Measurements from ENCODE around the gene SYNGR4.

SYNGR4 gene

DNA sequence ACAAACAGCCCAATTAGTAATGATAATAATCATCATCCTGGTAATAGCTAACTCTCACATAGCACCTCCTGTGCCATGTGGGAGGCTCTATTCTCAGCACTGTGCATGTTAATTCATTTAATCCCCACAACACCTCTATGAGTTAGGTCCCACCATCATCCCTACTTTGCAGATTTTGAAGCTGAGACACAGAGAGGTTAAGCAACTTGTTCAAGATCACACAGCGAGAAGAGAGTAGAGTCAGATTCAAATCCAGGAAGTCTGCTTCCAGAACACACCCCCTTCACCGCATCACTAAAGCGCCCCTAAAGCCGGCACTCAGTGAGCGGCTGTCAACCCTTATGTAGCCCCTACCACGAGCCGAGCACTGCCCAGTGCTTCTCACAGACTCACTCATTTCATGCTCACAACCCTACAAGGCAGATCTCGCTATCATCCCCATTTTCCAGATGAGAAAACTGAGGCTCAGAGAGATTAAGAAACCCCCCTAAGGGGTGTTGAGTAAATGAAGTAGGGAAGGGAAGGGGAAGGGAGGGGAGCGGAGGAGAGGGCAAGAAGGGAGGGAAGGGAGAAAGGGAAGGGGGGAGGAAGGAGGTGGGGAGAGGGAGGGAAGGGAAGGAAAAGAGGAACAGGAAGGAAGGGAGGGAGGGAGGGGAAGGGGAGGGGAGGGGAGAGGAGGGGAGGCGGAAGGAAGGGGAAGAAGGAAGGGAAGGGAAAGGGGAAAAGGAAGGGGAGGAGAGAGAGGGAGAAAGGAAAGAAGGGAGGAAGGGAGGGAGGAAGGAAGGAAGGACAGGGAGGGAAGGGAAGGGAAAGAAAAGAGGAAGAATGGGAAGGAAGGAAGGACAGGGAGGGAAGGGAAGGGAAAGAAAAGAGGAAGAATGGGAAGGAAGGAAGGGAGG is 22.4 kb upstream of the SYNGR4 start:
- DNase-seq (ENCODE audit: low spot score) = no peak

DNA sequence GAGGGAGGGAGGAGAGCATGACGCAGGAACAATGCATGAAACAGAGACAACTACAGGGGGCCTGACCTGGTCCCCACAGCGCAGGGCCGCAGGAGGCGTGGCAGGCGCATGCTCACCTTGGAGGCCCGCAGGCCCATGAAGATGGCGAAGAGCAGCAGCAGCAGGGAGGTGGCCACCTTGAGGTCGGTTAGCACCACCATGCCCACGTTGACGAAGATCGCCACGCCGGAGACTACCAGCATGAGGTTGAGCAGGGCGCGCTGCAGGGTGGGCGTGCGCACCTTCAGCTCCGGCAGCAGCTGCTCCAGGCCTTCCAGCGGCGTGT is 21.8 kb upstream of the SYNGR4 start:
- no peak for DNase-seq (ENCODE audit: low spot score)

DNA sequence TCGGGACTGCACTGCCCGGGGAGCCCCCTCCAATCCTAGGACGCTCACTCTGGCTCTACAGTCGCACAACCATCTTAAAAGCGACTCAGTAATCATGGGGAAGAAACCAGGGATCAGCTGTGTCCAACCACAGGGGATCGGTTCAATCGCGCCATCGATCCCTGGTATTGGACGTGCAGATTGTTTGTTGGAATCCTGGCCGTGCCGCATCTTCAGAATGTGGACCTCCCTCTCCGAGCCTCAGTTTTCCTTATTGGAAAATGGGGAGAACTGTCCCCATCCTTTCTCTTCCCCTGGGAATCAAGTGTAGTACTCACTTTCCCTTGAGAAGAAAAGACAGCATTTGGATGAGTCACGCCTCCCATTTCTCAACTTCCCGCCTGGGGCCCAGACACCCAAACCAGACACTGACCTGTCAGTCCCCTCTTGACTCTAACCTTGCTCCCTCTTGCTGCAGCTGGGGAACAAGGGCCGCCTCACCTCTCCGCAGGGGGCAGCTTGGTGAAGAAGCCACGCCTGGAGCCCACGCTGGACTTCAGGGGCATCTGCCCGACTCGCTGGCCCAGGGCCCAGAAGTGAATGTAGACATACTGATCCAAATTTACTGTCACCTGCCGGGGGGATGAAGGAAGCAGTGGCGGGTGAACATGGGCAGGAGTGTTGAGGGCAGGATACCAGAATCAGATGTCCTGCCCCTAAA is 21.2 kb upstream of the SYNGR4 start:
- DNase-seq (ENCODE audit: low spot score) = no peak

DNA sequence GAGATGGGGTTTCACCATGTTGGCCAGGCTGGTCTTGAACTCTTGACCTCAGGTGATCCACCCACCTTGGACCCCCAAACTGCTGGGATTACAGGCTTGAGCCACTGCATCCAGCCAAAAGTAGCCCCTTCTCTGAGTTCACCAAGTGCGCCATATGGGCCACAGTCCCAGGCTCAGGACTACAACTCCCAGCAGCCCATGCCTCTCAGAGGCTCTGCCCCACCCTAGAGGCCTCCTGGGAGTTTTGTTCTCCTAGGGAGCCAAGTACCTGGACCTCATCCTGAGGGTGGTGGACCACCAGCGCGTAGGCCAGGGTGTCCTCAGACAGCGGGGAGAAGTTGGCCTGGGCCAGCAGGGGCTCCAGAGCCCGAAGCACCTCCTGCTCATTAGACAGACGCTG is 19.3 kb upstream of the SYNGR4 start:
- peak; percentile 75 for DNase-seq (ENCODE audit: low spot score)

DNA sequence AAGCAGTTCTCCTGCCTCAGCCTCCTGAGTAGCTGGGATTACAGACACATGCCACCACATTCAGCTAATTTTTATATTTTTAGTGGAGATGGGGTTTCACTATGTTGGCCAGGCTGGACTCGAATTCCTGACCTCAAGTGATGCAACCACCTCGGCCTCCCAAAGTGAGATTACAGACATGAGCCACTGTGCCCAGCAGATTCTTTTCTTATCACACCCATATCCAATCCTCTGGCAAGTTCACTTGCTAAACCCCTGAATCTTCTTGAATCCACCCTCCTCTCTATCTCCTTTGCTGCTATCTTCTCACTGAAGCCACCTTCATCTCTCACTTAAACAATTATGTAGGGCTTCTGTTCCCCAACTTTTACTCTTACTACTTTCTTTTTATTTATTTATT is 18.0 kb upstream of the SYNGR4 start:
- no peak for DNase-seq (ENCODE audit: low spot score)

DNA sequence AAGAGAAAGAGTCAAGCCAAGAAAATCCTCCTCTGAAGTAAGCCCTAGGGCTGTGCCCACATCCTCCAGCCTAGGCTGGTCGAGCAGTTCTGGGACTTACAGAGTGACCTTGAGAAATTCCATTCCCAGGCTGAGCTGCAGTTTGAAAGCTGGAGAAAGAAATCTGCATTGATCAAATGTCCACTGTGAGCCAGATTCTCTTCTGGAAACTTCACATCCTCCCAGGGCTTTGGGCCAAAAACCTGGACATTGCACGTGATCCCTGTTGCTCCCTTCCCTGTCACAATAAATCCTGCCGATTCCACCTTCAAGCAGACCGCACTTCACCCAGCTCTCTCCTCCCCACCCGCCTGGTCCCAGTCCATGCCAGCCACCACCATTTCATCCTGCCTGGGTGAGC is 16.1 kb upstream of the SYNGR4 start:
- DNase-seq (ENCODE audit: low spot score) = no peak

DNA sequence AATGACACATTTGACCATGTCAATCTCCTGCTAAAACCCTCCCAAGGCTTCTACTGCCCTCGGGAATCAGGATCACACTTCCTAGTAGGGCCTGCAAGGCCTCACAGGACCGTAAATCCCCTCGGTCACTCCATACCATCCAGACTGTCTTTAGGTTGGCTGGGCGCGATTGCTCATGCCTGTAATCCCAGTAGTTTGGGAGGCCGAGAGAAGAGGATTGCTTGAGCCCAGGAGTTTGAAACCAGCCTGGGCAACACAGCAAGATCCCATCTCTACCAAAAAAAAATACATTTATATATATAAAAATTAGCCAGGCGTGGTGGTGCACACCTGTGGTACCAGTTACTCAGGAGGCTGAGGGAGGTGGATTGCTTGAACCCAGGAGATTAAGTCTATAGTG is 15.4 kb upstream of the SYNGR4 start:
- DNase-seq (ENCODE audit: low spot score) = no peak

DNA sequence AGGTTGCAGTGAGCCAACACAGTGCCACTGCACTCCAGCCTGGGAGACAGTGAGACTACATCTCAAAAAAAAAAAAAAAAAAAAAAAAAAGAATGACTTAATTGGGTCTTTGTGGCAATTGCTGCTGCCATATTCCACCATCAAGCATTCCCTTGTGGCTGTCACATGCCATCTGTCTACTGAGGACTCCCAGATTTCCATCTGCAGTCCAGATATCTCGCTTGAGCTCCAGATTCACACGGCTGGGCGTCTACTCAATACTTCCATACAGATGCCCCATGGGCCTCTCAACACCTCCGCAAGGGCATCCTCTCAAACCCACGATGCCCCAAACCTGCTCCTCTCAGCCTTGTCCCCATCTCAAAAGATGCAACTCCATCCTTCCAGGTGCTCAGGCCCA is 13.3 kb upstream of the SYNGR4 start:
- peak; percentile 58 for DNase-seq (ENCODE audit: low spot score)

DNA sequence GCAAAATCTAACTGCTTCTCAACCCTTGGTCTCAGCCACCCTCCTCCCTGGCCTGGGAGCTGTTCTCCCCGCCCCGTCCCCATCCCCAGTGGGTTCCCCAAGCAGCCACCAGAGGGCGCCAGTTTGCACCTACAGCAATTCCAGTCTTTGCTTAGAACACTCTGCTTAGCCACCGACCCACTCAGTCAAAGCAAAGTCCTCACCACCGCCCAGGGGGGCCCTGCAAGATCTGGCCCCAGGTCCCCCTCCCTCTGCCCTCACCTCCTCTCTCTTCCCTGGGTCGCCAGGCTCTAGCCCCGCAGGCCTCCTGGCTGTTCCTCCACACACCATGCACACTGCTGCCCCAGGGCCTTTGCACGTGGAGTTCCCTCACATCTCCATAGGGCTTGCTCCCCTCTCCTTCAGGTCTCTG is 12.8 kb upstream of the SYNGR4 start:
- peak; percentile 85 for DNase-seq (ENCODE audit: low spot score)

DNA sequence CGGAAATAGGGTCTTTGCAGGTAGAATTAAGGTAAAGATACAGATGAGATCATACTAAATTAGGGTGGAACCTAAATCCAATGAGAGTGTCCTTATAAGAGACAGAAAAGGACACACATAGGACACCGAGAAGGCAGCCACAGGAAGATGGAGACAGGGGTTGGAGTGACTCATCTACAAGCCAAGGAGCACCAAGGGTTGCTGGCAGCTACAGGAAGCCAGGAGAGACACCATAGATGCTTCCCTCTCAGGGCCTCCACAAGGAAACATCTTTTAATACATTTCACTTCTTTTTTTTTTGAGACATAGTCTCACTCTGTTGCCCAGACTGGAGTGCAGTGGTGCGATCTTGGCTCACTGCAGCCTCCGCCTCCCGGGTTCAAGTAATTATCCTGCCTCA is 10.5 kb upstream of the SYNGR4 start:
- peak; percentile 0 for DNase-seq (ENCODE audit: low spot score)

DNA sequence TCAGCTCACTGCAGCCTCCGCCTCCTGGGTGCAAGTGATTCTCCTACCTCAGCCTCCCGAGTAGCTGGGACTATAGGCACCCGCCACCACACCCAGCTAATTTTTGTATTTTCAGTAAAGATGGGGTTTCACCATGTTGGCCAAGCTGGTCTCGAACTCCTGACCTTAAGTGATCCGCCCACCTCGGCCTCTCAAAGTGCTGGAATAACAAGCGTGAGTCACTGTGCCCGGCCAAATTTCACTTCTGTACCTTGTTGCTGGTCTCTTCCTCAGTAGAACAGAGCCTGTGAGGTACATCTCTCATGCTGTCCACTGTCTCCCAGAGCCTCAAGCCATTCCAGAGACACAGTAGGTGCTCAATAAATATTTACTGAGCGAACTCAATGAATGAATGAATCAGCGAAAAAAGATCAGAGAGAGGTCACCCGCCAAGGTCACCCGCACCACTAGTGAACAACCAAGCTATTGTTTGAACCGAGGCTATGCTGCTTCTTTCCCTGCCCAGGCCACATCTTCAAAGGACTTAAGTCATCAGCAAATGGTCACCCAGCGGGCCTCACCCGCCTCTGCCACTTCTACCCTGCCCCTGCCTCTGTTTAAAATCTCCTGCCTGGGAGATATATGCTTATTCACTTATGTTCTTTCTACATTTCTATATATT is 9.7 kb upstream of the SYNGR4 start:
- peak; percentile 0 for DNase-seq (ENCODE audit: low spot score)

DNA sequence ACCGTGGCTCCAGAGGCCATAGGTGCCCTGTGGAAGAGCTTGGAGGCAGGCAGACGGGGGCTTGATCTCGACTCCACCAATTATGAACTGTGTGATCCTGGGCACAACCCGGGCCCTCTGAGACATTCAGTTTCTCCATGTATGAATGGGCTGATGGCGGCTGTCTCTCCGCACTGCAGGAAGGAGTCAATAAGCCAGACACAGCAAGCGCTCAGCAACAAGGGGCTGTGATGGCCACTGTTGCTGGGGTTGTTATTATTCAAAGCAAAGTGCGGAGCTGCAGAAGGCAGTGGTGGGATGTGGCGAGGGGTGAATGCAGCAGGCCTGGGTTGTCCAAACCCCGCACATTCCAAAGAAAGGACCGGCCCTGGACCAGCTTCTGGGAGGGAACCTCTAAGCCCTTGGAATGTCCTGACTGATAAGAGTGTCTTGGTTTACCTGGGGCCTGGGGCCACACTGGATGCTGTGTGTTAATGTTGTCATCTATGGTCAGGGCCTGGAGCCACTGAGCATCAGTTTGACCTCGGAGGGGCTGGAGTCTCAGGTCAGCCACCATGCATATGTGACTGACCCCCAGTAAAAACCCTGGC is 8.7 kb upstream of the SYNGR4 start:
- no peak for DNase-seq (ENCODE audit: low spot score)

DNA sequence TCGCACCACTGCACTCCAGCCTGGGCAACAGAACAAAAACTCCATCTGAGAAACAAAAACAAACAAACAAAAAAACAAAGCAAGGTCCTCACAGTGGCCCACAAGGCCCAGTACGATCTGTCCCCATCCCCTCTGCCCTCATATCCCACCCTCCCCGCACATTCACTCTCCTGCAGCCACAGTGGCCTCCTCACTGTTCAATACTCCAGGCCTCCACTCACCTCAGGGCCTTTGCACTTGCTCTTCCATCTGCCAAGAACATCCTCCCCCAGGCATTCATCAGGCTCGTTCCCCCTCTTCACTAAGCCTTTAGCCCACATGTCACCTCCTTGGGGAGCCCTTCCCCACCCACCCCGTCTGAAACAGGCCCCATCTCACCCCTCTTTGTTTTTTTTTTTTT is 5.0 kb upstream of the SYNGR4 start:
- no peak for DNase-seq (ENCODE audit: low spot score)

DNA sequence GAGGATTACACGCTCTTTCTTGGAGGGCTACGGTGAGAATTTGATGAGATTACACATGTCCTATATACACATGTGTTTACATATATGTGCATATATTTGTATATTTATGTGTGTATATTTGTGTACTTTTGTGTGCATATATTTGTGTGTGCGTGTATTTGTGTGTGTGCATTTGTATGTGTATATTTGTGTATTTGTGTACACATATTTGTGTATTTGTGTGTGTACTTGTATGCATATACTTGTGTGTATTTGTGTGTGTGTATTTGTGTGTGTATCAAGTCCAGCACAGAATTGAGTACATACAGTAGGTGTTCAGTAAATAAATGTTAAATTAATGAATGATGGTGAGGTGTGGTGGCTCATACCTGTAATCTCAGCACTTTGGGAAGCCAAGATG is 2.3 kb upstream of the SYNGR4 start:
- no peak for DNase-seq (ENCODE audit: low spot score)

DNA sequence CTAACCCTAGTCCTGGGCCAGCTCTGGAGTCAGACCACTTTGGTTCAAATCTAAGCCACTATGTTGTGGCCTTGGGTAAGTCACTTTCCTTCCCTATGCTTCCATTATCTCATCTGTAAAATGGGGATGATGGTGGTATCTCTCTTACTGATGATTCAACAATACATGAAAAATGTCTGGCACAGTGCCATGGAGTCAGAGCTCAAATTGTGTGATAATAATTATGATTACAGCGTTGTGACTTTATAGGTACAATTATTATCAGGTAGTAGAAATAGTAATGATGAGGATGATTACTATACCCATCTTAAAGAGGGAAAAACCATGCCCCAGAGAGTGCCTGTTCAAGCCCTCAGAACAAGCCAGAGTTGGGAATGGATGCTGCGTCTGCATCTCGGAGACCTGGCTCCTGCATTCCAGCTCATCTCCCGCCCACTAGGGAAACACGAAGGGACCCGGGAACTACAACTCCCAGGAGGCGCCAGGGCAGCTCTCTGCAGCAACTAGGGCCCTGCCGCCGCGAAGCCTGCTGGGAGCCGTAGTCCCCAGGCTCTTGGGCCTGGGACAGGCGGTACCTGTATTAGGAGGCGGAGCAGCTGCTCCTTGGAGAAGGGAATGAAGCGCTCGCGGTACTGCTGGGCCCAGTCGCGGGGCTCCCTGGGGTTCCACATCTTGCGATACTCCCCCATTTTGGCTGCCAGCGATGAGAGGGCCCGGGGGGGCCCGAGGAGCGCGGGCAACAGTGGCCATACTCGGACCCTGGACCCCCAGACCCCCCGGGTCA is 1.3 kb upstream of the SYNGR4 start:
- peak; percentile 92 for DNase-seq (ENCODE audit: low spot score)

DNA sequence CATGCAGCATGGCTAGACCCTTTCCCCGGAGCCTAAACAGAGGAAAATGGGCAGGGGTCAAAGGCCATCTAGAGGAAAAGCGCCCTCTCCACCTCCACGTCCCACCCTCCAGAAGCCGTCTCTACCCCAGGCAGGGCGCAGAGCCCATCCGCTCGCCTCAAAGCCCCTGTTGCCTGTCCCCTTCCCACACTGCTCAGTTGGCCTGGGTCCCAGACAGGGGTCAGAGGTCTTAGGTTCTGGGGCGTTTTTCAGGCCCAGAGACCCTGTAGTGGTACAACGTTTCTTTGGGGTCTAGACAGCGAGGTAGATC is 712 bp upstream of the SYNGR4 start:
- DNase-seq (ENCODE audit: low spot score) = no peak

DNA sequence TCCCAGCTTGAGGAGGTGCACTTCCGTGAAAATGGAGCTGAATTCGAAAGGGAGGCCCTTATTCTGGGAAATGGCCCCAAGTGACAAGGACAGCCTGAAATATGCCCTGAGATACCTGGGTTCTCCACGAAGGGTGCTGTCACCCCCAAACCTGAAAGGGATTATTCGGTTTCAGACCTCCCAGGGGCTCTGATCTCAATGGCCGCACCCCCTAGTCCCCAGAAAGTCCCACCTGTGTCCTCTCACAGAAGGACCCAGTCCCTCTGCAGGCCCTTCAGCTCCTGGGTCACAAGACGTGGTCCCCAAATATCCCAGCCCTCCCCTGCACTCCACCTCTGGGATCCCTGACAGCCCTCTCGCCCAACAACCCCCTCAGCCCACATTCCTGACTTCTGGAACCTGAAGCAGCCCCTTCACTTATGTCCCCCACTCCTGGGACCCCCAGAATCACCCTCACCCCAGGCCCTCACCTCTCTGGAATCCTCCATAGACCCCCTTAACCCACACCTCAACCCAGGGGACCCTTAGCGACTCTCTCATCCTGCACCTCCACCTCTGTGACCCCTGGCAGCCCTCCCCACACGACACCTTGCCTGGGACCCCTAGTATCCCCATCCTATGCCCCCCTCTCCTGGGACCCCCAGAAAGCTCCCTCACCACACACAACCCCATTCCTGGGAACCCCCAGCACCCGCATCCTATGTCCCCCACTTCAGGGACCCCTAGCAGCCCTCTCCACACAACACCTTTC is 606 bp downstream of the SYNGR4 start:
- no peak for DNase-seq (ENCODE audit: low spot score)

DNA sequence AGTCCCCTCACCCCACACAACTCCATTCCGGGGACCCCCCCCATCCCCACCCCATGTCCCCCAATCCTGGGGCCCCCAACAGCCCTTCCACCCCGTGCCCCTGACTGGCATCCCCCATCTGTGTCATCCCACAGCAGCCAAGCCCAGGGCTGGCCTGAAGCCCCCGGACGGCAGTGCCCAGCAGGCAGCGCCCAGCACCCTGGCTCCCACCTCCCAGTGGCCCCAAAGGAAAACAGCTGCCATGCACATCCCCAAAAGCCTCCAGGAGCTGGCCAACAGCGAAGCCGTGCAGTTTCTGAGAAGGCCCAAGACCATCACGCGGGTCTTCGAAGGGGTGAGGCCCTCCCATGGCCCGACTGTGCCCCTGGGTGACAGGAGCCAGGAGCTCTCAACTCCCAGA is 1.4 kb downstream of the SYNGR4 start:
- DNase-seq (ENCODE audit: low spot score) = no peak

DNA sequence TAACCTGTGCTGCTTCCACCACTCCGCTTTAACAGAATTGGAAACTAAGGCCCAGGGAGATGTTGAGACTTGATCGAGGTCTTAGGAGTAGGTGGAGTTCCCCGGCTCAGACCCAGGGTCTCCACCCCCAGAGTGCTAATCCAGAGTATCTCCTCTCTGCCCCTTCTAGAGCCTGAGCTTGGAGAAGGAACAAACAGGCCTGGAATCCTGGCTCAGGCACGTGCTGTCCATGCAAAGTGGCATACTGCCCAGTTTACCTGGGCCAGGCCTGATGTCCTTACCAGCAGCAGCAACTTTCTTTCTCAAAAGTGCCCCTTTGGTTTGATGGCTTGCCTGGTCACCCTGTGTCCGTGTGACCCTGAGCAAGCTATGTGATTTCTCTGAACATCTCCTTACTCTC is 3.7 kb downstream of the SYNGR4 start:
- no peak for DNase-seq (ENCODE audit: low spot score)

DNA sequence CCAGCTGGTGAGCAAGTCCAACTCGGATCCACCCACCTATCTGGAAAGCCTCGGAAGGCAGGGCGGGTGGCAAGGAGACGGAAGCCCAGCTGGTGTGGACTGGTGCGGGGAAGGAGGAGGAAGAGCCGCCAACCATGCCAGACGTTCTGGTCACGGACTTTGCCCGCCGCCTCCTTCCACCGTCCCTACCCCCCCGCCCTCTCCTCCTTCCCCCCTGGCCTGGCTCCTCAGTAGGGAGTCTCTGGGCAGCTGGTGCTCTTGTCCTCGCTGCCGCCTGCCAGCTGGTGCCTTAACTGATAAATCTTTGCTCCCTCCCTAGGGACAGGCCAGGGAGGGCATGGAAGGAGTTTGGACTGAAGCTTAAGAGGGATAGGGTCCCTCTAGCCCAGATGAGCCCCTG is 4.8 kb downstream of the SYNGR4 start:
- peak; percentile 82 for DNase-seq (ENCODE audit: low spot score)

DNA sequence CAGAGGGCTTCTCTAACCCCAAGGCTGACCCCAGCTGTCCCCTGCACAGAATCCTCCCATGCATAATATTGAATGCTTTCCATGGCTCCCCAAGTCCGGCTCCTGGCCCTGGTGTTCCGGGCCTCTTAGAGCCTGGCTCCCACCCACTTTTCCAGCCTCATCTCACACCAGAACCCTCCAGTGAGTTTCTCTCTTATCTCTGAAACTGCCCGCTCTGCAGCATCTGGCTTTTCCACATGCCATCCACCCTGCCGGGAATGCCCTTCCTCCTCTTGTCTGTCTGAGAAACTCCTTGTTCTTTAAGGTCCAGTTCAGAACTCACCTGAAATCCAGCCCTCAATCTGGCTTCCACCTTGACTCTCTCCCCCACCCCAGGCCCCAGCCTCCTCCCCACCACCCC is 6.8 kb downstream of the SYNGR4 start:
- DNase-seq (ENCODE audit: low spot score) = no peak

DNA sequence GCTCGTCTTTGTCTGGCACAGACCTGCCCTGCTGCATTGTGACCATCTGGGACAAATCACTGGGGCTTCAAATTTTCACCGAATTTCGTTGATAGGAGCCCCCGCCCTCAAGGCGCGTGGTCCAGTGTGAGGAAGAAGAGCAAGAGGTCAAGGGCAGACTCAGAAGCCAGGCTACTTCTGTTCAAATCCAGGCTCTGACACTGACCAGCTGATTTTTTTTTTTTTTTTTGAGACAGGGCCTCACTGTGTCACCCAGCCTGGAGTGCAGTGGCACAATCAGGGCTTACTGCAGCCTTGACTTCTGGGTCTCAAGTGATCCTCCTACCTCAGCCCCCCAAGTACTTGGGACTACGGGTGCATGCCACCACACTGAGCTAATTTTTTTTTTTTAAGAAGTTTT is 7.2 kb downstream of the SYNGR4 start:
- no peak for DNase-seq (ENCODE audit: low spot score)

Measured in D341Med (cell line).